ENCODE data around the gene BARHL1. TPM values are rescaled to one million over a fixed set of nuclear protein-coding genes. Genes with fewer than 3 reads are reported as not detected.

Gene BARHL1
- total RNA-seq, 1 experiment from 2014 or later, result not detected

DNA sequence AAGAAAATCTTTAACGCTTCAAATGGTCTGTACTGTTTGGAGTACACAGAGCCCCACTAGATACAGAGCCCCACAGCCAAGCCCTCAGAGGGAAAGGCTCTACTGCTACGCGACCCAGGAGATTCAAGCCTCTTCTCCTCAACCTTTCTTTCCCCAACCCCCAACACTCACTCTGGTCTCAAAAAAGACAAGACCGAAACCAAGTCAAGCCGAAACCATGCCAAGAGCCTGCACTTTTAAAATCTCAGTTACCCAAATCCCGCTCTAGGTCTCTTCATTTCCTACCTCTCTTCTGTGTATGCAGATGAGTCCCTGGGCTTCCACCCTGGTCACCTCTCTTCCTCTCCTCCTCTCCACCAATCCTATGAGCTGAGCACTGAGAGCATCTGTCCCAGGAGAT is 31.9 kb downstream of the BARHL1 start:
- Histone ChIP-seq H3K9me2 (replicated peaks; ENCODE audit: insufficient read depth, low read length) (no peaks in the 10 kb centered on the region), H3K4me3 (ENCODE audit: low read length) (no peak overlapping the region), H3K4me1 (ENCODE audit: low read length) (peaks cover 5% of the 10 kb centered on the region; the same call in 1 of the 2 replicates), H3K4me2 (ENCODE audit: low read depth, low read length, poor library complexity, severe bottlenecking) (no peak overlapping the region), H3K79me2 (ENCODE audit: low read length) (no peaks in the 10 kb centered on the region), H3K9me3 (ENCODE audit: low read length) (no peaks in the 10 kb centered on the region), H3K36me3 (ENCODE audit: insufficient read depth, low read length) (peaks cover 47% of the 10 kb centered on the region; the same call in 1 of the 2 replicates), H3K27me3 (ENCODE audit: low read length) (no peaks in the 10 kb centered on the region), H3K9ac (ENCODE audit: low read length) (no peak overlapping the region), H2AFZ (ENCODE audit: low read length) (no peak overlapping the region), H3K27ac (ENCODE audit: low read length) (no peak overlapping the region), H4K20me1 (ENCODE audit: insufficient read depth, low read depth, low read length) (no peaks in the 10 kb centered on the region)
- DNase-seq, result no peak

- Histone ChIP-seq H3K9me2 (replicated peaks; ENCODE audit: insufficient read depth, low read length) (no peaks in the 10 kb centered on the region), H4K20me1 (ENCODE audit: insufficient read depth, low read depth, low read length) (no peaks in the 10 kb centered on the region), H3K4me2 (ENCODE audit: low read depth, low read length, poor library complexity, severe bottlenecking) (no peak overlapping the region), H3K36me3 (ENCODE audit: insufficient read depth, low read length) (peaks cover 49% of the 10 kb centered on the region; the same call in 1 of the 2 replicates), H3K9me3 (ENCODE audit: low read length) (no peaks in the 10 kb centered on the region), H3K4me3 (ENCODE audit: low read length) (no peak overlapping the region), H2AFZ (ENCODE audit: low read length) (no peak overlapping the region), H3K79me2 (ENCODE audit: low read length) (no peaks in the 10 kb centered on the region), H3K4me1 (ENCODE audit: low read length) (peaks cover 5% of the 10 kb centered on the region; the same call in 1 of the 2 replicates), H3K27ac (ENCODE audit: low read length) (no peak overlapping the region), H3K27me3 (ENCODE audit: low read length) (no peaks in the 10 kb centered on the region), H3K9ac (ENCODE audit: low read length) (no peak overlapping the region)
- peak; percentile 51 for DNase-seq
Observed at GRCh38 chr9:132615774-132616173, 33.4 kb downstream of the BARHL1 start.

DNA sequence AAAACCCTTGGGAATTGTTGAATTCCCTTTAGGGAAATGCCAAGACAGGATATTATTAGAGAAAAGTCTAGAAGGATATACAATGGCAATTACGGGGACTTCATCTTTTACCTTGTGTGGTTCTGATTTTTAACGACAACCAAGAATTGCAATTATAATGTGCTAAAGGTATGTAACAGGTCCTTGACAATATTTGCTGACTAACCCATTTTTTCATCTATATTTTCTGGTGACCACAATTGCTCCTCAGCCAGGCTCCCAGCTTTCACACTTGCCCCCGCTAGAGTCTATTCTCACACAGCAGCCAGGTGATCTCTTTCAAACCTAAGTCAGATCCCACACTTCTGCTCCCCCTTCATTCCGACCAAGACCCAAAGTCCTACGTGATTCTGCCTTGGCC is 34.3 kb downstream of the BARHL1 start:
- no peak for DNase-seq
- H3K9ac ChIP-seq (ENCODE audit: low read length), result no peak overlapping the region
- H3K9me2 ChIP-seq (replicated peaks; ENCODE audit: insufficient read depth, low read length), result no peaks in the 10 kb centered on the region
- H3K36me3 ChIP-seq (ENCODE audit: insufficient read depth, low read length), result peaks cover 46% of the 10 kb centered on the region; the same call in 1 of the 2 replicates
- no peaks in the 10 kb centered on the region for H3K9me3 ChIP-seq (ENCODE audit: low read length)
- H3K27me3 ChIP-seq (ENCODE audit: low read length), result no peaks in the 10 kb centered on the region
- H3K27ac ChIP-seq (ENCODE audit: low read length), result no peak overlapping the region
- no peak overlapping the region for H3K4me3 ChIP-seq (ENCODE audit: low read length)
- peaks cover 5% of the 10 kb centered on the region; the same call in 1 of the 2 replicates for H3K4me1 ChIP-seq (ENCODE audit: low read length)
- no peak overlapping the region for H3K4me2 ChIP-seq (ENCODE audit: low read depth, low read length, poor library complexity, severe bottlenecking)
- no peaks in the 10 kb centered on the region for H3K79me2 ChIP-seq (ENCODE audit: low read length)
- H4K20me1 ChIP-seq (ENCODE audit: insufficient read depth, low read depth, low read length), result no peaks in the 10 kb centered on the region
- no peak overlapping the region for H2AFZ ChIP-seq (ENCODE audit: low read length)

DNA sequence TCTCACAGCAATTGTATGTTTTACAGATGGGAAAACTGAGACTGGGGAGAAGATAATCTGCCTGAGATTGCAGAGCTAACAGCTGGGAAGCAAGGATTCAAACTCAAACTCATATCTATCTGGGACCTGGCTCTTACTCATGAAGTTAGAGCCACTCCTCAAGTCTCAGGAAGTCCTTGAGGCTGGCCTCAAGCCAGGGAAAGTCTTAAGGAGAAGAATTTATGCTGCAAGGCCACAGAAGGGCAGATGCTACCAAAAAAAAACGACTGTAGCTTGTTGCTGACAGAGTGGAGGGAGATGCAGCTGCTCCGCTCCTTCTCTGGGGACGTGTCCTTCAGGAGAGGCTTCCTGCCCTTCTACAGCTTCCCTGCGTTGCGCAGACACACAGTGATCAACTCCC is 39.8 kb downstream of the BARHL1 start:
- Histone ChIP-seq H4K20me1 (ENCODE audit: insufficient read depth, low read depth, low read length) (no peaks in the 10 kb centered on the region), H3K27ac (ENCODE audit: low read length) (no peak overlapping the region), H3K4me1 (ENCODE audit: low read length) (no peaks in the 10 kb centered on the region), H3K36me3 (ENCODE audit: insufficient read depth, low read length) (peaks cover 28% of the 10 kb centered on the region; the same call in 1 of the 2 replicates), H3K9ac (ENCODE audit: low read length) (no peak overlapping the region), H3K4me2 (ENCODE audit: low read depth, low read length, poor library complexity, severe bottlenecking) (no peak overlapping the region), H3K9me3 (ENCODE audit: low read length) (no peaks in the 10 kb centered on the region), H3K4me3 (ENCODE audit: low read length) (no peak overlapping the region), H3K27me3 (ENCODE audit: low read length) (no peaks in the 10 kb centered on the region), H3K9me2 (replicated peaks; ENCODE audit: insufficient read depth, low read length) (no peaks in the 10 kb centered on the region), H3K79me2 (ENCODE audit: low read length) (no peaks in the 10 kb centered on the region), H2AFZ (ENCODE audit: low read length) (no peak overlapping the region)
- DNase-seq, result no peak

DNA sequence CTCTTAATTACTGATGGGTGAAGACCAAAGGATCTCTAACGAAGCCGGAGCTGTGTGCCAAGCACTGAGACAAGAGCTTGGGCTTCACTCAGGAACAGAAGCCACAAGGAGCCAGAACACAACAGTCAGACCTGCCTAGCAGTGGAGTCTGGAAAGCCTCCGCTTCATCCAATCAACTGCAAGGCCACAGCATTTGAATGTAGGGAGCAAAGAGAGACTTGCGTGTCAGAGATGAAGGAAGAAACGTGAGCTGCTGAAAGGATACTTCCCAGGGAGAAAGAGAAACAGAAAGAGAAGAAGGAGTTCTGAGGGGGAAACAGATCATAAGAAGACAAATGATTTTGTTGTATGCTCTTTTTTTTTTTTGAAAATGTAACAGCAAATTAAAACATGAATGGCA is 43.9 kb downstream of the BARHL1 start:
- Histone ChIP-seq H3K27ac (ENCODE audit: low read length) (no peak overlapping the region), H3K36me3 (ENCODE audit: insufficient read depth, low read length) (peaks cover 30% of the 10 kb centered on the region; the same call in 1 of the 2 replicates), H4K20me1 (ENCODE audit: insufficient read depth, low read depth, low read length) (no peaks in the 10 kb centered on the region), H2AFZ (ENCODE audit: low read length) (no peak overlapping the region), H3K9ac (ENCODE audit: low read length) (no peak overlapping the region), H3K9me3 (ENCODE audit: low read length) (no peaks in the 10 kb centered on the region), H3K79me2 (ENCODE audit: low read length) (no peaks in the 10 kb centered on the region), H3K27me3 (ENCODE audit: low read length) (no peaks in the 10 kb centered on the region), H3K4me1 (ENCODE audit: low read length) (no peaks in the 10 kb centered on the region), H3K4me3 (ENCODE audit: low read length) (no peak overlapping the region), H3K4me2 (ENCODE audit: low read depth, low read length, poor library complexity, severe bottlenecking) (no peak overlapping the region), H3K9me2 (replicated peaks; ENCODE audit: insufficient read depth, low read length) (no peaks in the 10 kb centered on the region)
- DNase-seq, result no peak

DNA sequence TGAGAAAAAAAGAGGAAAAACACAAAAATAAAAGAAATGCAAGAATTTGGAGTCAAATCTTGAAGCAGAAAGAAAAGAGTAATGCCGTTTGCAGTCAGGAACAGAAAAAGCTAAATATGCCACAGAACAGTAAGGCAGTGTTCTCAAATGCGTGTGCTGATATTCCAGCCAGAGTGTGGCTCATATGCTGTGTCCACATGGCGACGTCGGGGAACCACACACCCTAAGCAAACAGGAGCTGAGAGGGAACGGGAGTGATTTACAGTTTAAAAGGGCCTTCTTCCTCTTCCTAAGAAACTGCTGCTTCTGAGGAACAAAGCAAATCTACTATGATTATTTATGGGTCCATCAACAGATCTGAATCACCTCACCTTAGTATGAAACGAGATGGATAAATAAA is 44.7 kb downstream of the BARHL1 start:
- H3K27me3 ChIP-seq (ENCODE audit: low read length), result no peaks in the 10 kb centered on the region
- peaks cover 29% of the 10 kb centered on the region; the same call in 1 of the 2 replicates for H3K36me3 ChIP-seq (ENCODE audit: insufficient read depth, low read length)
- no peak for DNase-seq
- no peak overlapping the region for H3K27ac ChIP-seq (ENCODE audit: low read length)
- no peaks in the 10 kb centered on the region for H3K9me3 ChIP-seq (ENCODE audit: low read length)
- no peak overlapping the region for H2AFZ ChIP-seq (ENCODE audit: low read length)
- no peak overlapping the region for H3K4me2 ChIP-seq (ENCODE audit: low read depth, low read length, poor library complexity, severe bottlenecking)
- H3K4me3 ChIP-seq (ENCODE audit: low read length), result no peak overlapping the region
- no peaks in the 10 kb centered on the region for H3K4me1 ChIP-seq (ENCODE audit: low read length)
- no peak overlapping the region for H3K9ac ChIP-seq (ENCODE audit: low read length)
- H4K20me1 ChIP-seq (ENCODE audit: insufficient read depth, low read depth, low read length), result no peaks in the 10 kb centered on the region
- no peaks in the 10 kb centered on the region for H3K79me2 ChIP-seq (ENCODE audit: low read length)
- no peaks in the 10 kb centered on the region for H3K9me2 ChIP-seq (replicated peaks; ENCODE audit: insufficient read depth, low read length)

DNA sequence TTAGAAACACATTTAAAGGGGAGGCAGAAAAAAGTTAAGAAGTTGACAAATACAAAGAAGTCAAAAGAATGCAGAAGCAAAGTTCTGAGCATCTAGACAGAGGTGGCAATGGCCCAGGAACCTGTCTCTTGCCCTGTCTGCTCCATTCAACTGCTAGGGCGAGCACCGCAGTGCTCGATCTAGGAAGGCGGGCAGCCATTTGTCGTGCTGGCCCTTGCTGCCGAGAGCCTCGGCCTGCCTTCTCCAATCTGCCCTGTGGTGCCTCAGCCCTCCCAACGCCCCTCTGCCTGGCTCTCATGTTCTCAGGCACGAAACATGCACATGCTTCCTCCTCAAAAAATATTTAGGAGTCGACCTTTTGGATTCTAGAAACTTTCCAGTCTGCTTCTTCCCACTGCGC is 45.2 kb downstream of the BARHL1 start:
- Histone ChIP-seq H3K4me1 (ENCODE audit: low read length) (no peaks in the 10 kb centered on the region), H3K79me2 (ENCODE audit: low read length) (no peaks in the 10 kb centered on the region), H3K9me2 (replicated peaks; ENCODE audit: insufficient read depth, low read length) (no peaks in the 10 kb centered on the region), H3K4me2 (ENCODE audit: low read depth, low read length, poor library complexity, severe bottlenecking) (no peak overlapping the region), H2AFZ (ENCODE audit: low read length) (no peak overlapping the region), H3K9me3 (ENCODE audit: low read length) (no peaks in the 10 kb centered on the region), H3K27ac (ENCODE audit: low read length) (no peak overlapping the region), H4K20me1 (ENCODE audit: insufficient read depth, low read depth, low read length) (no peaks in the 10 kb centered on the region), H3K27me3 (ENCODE audit: low read length) (no peaks in the 10 kb centered on the region), H3K9ac (ENCODE audit: low read length) (no peak overlapping the region), H3K36me3 (ENCODE audit: insufficient read depth, low read length) (peaks cover 25% of the 10 kb centered on the region; the same call in 1 of the 2 replicates), H3K4me3 (ENCODE audit: low read length) (no peak overlapping the region)
- no peak for DNase-seq

DNA sequence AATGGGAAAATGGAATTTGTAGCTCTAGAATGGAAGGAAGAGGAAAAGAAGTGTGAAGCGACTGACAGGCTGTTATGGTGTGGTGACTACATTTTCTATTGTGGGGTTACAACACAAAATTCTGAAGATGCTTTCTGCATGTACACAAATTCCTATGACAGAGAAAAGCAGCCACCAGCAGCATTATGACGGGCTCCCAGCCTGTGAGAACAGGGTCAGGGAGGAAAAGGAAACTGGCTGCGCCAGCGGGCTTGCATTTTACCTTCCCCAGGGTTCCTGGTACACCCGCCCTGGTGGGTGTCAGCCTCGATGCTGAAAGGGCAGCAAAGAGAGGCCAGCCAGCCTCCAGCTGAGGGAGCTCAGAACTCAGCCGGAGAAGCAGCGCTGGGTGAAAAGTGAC is 46.3 kb downstream of the BARHL1 start:
- Histone ChIP-seq H3K27me3 (ENCODE audit: low read length) (no peaks in the 10 kb centered on the region), H3K79me2 (ENCODE audit: low read length) (no peaks in the 10 kb centered on the region), H2AFZ (ENCODE audit: low read length) (no peak overlapping the region), H4K20me1 (ENCODE audit: insufficient read depth, low read depth, low read length) (no peaks in the 10 kb centered on the region), H3K36me3 (ENCODE audit: insufficient read depth, low read length) (peaks cover 30% of the 10 kb centered on the region; the same call in 1 of the 2 replicates), H3K9me3 (ENCODE audit: low read length) (no peaks in the 10 kb centered on the region), H3K4me3 (ENCODE audit: low read length) (no peak overlapping the region), H3K4me2 (ENCODE audit: low read depth, low read length, poor library complexity, severe bottlenecking) (no peak overlapping the region), H3K27ac (ENCODE audit: low read length) (no peak overlapping the region), H3K4me1 (ENCODE audit: low read length) (no peaks in the 10 kb centered on the region), H3K9ac (ENCODE audit: low read length) (no peak overlapping the region), H3K9me2 (replicated peaks; ENCODE audit: insufficient read depth, low read length) (no peaks in the 10 kb centered on the region)
- no peak for DNase-seq

- Histone ChIP-seq H4K20me1 (ENCODE audit: insufficient read depth, low read depth, low read length) (no peaks in the 10 kb centered on the region), H3K4me3 (ENCODE audit: low read length) (no peak overlapping the region), H3K36me3 (ENCODE audit: insufficient read depth, low read length) (peaks cover 31% of the 10 kb centered on the region; the same call in 1 of the 2 replicates), H3K27ac (ENCODE audit: low read length) (no peak overlapping the region), H2AFZ (ENCODE audit: low read length) (no peak overlapping the region), H3K9ac (ENCODE audit: low read length) (no peak overlapping the region), H3K9me3 (ENCODE audit: low read length) (no peaks in the 10 kb centered on the region), H3K9me2 (replicated peaks; ENCODE audit: insufficient read depth, low read length) (no peaks in the 10 kb centered on the region), H3K4me1 (ENCODE audit: low read length) (no peaks in the 10 kb centered on the region), H3K27me3 (ENCODE audit: low read length) (no peaks in the 10 kb centered on the region), H3K79me2 (ENCODE audit: low read length) (no peaks in the 10 kb centered on the region), H3K4me2 (ENCODE audit: low read depth, low read length, poor library complexity, severe bottlenecking) (no peak overlapping the region)
- no peak for DNase-seq
Observed at GRCh38 chr9:132630116-132630515, 47.7 kb downstream of the BARHL1 start.
